Heart left ventricle (tissue), 13 donors: Measurements from ENCODE around the gene ZSWIM2.

ENCODE experiments used
- POLR2A ChIP-seq, 2 donors: fragments of 450-650 bp; IDR thresholded peaks; one replicate each; pipeline ENCODE4 v1.6.1; 2017; ENCODE audit warnings: antibody characterized with exemption in 2 of 2, mild to moderate bottlenecking in 2 of 2, moderate library complexity in 2 of 2
- TF ChIP-seq, protein P1 (sequence below), 12 donors: fragments of 200-600 bp; sonication (generic) in 4 of 12; IDR thresholded peaks; one replicate each; pipeline versions ENCODE4 v1.5.0 to v1.8.0; 2018 to 2022; ENCODE audit warnings: antibody characterized with exemption in 12 of 12, mild to moderate bottlenecking in 5 of 12
- donor health status: ischemic (EF 13 %, LVEDD 7.1; RV severe dilation, severe dysfunction).
- donor health status: DM: no; HTN: yes; CAD: no.
- donor health status: DM: no; HTN: no; CAD: no.
- donor health status: ischemic (EF 25% LVEDD 6.9; RV normal size, moderate dysfunction).
- donor health status: ischemic (EF 25% LVEDD 5.7; RV mildly dilated, moderate dysfunction).
- donor health status: ischemic (EF 35%, LVEDD 5.7; RV mildly dilated, moderate dysfunction).
- donor health status: nonischemic (EF 11% LVEDD 7.7; RV severe dilation, severe dysfunction).
- donor health status: DM: yes; HTN: yes; CAD: no.
- donor health status: PGD.
- donor health status: ischemic (EF 29% LVEDD 5.4; RV normal size, mild dysfunction).
- donor health status: nonischemic (EF 23%, LVEDD 6.1; RV moderate dilation, normal function).

DNA sequence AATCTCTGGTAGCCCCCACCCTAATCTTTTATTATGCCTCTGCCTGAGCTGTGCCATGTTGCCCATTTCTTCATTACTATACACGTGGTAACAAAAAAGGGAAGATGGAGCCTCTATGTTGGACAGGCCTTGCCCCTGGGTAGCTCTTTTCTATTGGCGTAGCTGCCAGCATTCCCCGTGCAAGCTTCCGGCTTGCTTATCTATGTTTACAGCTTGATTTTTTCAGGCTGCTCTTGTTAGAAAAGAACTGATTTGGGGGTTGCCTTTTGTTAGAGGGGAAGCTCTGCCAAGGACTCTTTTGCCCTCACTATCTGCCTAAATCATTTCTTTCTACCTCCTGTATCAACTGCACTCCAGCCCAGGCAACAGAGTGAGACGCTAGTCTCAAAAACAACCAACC lies 45.5 kb upstream of the ZSWIM2 start:
- TF ChIP-seq, protein P1, sequence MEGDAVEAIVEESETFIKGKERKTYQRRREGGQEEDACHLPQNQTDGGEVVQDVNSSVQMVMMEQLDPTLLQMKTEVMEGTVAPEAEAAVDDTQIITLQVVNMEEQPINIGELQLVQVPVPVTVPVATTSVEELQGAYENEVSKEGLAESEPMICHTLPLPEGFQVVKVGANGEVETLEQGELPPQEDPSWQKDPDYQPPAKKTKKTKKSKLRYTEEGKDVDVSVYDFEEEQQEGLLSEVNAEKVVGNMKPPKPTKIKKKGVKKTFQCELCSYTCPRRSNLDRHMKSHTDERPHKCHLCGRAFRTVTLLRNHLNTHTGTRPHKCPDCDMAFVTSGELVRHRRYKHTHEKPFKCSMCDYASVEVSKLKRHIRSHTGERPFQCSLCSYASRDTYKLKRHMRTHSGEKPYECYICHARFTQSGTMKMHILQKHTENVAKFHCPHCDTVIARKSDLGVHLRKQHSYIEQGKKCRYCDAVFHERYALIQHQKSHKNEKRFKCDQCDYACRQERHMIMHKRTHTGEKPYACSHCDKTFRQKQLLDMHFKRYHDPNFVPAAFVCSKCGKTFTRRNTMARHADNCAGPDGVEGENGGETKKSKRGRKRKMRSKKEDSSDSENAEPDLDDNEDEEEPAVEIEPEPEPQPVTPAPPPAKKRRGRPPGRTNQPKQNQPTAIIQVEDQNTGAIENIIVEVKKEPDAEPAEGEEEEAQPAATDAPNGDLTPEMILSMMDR (IDR thresholded peaks at IDR 0.05): no peak
- no peak for TF ChIP-seq POLR2A (IDR thresholded peaks at IDR 0.05)
